Measurements from ENCODE around the gene DHX8.
"Not testable (repeated sequence)": the region's sequence is repeated elsewhere in the genome, so short reads cannot be mapped to it uniquely, and the experiment has no call there.

DHX8 gene

DNA sequence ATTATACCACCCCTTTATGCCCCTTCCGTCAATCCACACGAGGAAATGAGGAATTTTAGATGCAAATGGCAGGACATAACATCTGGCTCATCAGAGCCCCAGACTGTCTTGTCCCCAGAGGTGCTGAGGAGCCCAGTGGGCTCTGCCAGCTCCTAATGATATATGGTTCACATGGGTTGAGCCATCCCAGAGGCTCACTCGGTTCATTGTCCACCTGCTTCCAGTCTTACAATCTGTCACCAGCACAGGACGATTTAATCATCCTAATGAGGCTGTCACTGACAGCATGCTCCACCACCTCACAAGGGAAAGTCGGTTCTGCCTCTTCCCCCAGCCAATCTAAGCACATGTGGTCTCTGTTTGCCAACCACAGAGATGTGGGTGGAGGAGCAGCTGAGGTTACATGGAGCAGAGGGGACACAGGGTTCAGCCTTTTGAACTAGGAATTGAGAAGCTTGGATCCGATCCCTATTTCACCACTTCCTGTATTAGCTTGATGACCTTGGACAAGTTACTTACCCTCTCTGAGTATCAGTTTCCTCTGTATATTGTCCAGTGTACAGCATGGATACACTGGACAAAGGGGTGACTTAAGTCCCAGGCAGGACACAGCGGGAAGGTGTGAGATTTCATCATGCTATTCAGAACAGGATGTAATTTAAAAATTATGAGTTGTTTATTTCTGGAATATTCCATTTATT lies 27.0 kb upstream of the DHX8 start:
- no peaks in the 10 kb centered on the region for H3K9me2 ChIP-seq (replicated peaks; ENCODE audit: insufficient read depth, low read length)
- H3K4me2 ChIP-seq (ENCODE audit: low read depth, low read length, poor library complexity, severe bottlenecking): no peak overlapping the region
- H3K27me3 ChIP-seq (ENCODE audit: low read length): no peaks in the 10 kb centered on the region
- no peaks in the 10 kb centered on the region for H3F3A ChIP-seq (ENCODE audit: insufficient read depth)
- TF ChIP-seq, protein P1, sequence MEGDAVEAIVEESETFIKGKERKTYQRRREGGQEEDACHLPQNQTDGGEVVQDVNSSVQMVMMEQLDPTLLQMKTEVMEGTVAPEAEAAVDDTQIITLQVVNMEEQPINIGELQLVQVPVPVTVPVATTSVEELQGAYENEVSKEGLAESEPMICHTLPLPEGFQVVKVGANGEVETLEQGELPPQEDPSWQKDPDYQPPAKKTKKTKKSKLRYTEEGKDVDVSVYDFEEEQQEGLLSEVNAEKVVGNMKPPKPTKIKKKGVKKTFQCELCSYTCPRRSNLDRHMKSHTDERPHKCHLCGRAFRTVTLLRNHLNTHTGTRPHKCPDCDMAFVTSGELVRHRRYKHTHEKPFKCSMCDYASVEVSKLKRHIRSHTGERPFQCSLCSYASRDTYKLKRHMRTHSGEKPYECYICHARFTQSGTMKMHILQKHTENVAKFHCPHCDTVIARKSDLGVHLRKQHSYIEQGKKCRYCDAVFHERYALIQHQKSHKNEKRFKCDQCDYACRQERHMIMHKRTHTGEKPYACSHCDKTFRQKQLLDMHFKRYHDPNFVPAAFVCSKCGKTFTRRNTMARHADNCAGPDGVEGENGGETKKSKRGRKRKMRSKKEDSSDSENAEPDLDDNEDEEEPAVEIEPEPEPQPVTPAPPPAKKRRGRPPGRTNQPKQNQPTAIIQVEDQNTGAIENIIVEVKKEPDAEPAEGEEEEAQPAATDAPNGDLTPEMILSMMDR (IDR thresholded peaks at IDR 0.05; ENCODE audit: insufficient read depth, low read length, poor library complexity, severe bottlenecking): no peak
- TF ChIP-seq EZH2phosphoT487 (conservative IDR thresholded peaks at IDR 0.05; ENCODE audit: low read length): no peak
- no peak overlapping the region for H3K27ac ChIP-seq (ENCODE audit: low read depth, low read length)
- H2AFZ ChIP-seq (ENCODE audit: low read depth, low read length, severe bottlenecking): no peak overlapping the region
- H4K20me1 ChIP-seq (ENCODE audit: low read depth, low read length): no peaks in the 10 kb centered on the region
- H3K9ac ChIP-seq (ENCODE audit: low read length): no peak overlapping the region
- no peaks in the 10 kb centered on the region for H3K36me3 ChIP-seq (ENCODE audit: low read length)
- no peak overlapping the region for H3K4me3 ChIP-seq (ENCODE audit: insufficient read depth, low read length, poor library complexity, severe bottlenecking)
- H3K9me3 ChIP-seq (ENCODE audit: insufficient read depth, low read length): no peaks in the 10 kb centered on the region
- H3K79me2 ChIP-seq (ENCODE audit: insufficient read depth, low read length): no peaks in the 10 kb centered on the region

DNA sequence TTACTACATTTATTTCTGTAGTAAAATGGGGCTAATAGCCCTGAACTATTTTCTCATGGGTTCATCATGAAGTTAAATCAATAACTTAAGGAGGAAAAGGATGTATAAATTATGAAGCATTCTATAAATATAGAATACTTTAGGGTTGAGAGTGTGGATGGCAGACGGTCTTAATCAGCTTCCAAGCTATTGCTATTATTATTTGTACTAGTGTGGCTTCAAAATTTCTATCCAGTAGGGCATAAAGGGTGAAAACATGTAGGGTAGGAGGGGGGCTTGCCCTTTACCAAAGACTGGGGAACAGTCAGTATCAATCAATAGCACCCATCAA lies 26.4 kb upstream of the DHX8 start:
- no peaks in the 10 kb centered on the region for H3K9me2 ChIP-seq (replicated peaks; ENCODE audit: insufficient read depth, low read length)
- H3K36me3 ChIP-seq (ENCODE audit: low read length): no peaks in the 10 kb centered on the region
- TF ChIP-seq, protein P1 (IDR thresholded peaks at IDR 0.05; ENCODE audit: insufficient read depth, low read length, poor library complexity, severe bottlenecking): no peak
- TF ChIP-seq EZH2phosphoT487 (conservative IDR thresholded peaks at IDR 0.05; ENCODE audit: low read length): no peak
- H3F3A ChIP-seq (ENCODE audit: insufficient read depth): no peaks in the 10 kb centered on the region
- H3K27me3 ChIP-seq (ENCODE audit: low read length): no peaks in the 10 kb centered on the region
- no peak overlapping the region for H3K27ac ChIP-seq (ENCODE audit: low read depth, low read length)
- H2AFZ ChIP-seq (ENCODE audit: low read depth, low read length, severe bottlenecking): no peak overlapping the region
- no peak overlapping the region for H3K4me3 ChIP-seq (ENCODE audit: insufficient read depth, low read length, poor library complexity, severe bottlenecking)
- no peak overlapping the region for H3K9ac ChIP-seq (ENCODE audit: low read length)
- no peaks in the 10 kb centered on the region for H4K20me1 ChIP-seq (ENCODE audit: low read depth, low read length)
- no peak overlapping the region for H3K4me2 ChIP-seq (ENCODE audit: low read depth, low read length, poor library complexity, severe bottlenecking)
- H3K79me2 ChIP-seq (ENCODE audit: insufficient read depth, low read length): no peaks in the 10 kb centered on the region
- H3K9me3 ChIP-seq (ENCODE audit: insufficient read depth, low read length): no peaks in the 10 kb centered on the region

DNA sequence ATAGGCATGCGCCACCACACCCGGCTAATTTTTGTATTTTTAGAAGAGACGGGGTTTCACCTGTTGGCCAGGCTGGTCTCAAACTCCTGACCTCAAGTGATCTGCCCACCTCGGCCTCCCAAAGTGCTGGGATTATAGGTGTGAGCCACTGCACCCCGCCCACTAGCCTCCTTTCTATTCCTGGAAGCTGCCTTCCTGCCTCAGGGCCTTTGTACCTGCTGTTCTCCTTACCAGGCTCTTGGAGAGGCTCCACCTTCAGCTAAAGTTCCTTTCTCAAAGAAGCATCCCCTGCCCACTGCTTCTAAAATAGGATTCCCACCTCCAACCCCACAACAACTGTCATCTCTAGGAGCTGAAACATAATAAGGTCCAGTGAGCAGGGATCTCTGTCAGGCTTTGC lies 23.9 kb upstream of the DHX8 start:
- H3K9me3 ChIP-seq (ENCODE audit: insufficient read depth, low read length); H3K27ac ChIP-seq (ENCODE audit: low read depth, low read length); H2AFZ ChIP-seq (ENCODE audit: low read depth, low read length, severe bottlenecking); H3K36me3 ChIP-seq (ENCODE audit: low read length); H3K9ac ChIP-seq (ENCODE audit: low read length); H3K4me3 ChIP-seq (ENCODE audit: insufficient read depth, low read length, poor library complexity, severe bottlenecking); H4K20me1 ChIP-seq (ENCODE audit: low read depth, low read length); H3F3A ChIP-seq (ENCODE audit: insufficient read depth); H3K27me3 ChIP-seq (ENCODE audit: low read length); H3K4me2 ChIP-seq (ENCODE audit: low read depth, low read length, poor library complexity, severe bottlenecking); H3K79me2 ChIP-seq (ENCODE audit: insufficient read depth, low read length); H3K9me2 ChIP-seq (replicated peaks; ENCODE audit: insufficient read depth, low read length): not testable (repeated sequence)

DNA sequence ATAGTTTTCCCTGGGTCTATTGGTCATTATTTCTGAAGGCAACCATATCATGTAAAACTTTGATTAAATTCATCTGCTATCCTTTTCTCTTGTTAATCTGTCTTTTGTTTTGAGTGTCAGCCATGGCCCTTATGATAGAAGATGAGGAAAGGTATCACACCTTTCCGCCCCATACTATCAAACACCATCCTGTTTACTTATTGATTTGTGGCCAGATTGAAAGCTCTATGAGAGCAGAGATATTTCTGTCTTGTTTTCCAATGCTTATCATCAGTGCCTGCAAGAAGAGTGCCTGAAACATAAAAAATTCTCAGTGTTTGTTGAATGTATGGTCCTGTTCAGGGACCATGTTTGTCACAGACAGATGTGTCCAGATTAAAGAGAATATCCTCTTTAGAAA lies 22.6 kb upstream of the DHX8 start:
- no peaks in the 10 kb centered on the region for H3K79me2 ChIP-seq (ENCODE audit: insufficient read depth, low read length)
- no peaks in the 10 kb centered on the region for H3K36me3 ChIP-seq (ENCODE audit: low read length)
- no peak overlapping the region for H3K27ac ChIP-seq (ENCODE audit: low read depth, low read length)
- H3K4me2 ChIP-seq (ENCODE audit: low read depth, low read length, poor library complexity, severe bottlenecking): no peak overlapping the region
- H3K9ac ChIP-seq (ENCODE audit: low read length): no peak overlapping the region
- H4K20me1 ChIP-seq (ENCODE audit: low read depth, low read length): no peaks in the 10 kb centered on the region
- no peaks in the 10 kb centered on the region for H3K9me2 ChIP-seq (replicated peaks; ENCODE audit: insufficient read depth, low read length)
- H3K27me3 ChIP-seq (ENCODE audit: low read length): no peaks in the 10 kb centered on the region
- no peak overlapping the region for H3K4me3 ChIP-seq (ENCODE audit: insufficient read depth, low read length, poor library complexity, severe bottlenecking)
- H3K9me3 ChIP-seq (ENCODE audit: insufficient read depth, low read length): no peaks in the 10 kb centered on the region
- H3F3A ChIP-seq (ENCODE audit: insufficient read depth): no peaks in the 10 kb centered on the region
- no peak for TF ChIP-seq EZH2phosphoT487 (conservative IDR thresholded peaks at IDR 0.05; ENCODE audit: low read length)
- TF ChIP-seq, protein P1 (IDR thresholded peaks at IDR 0.05; ENCODE audit: insufficient read depth, low read length, poor library complexity, severe bottlenecking): no peak
- H2AFZ ChIP-seq (ENCODE audit: low read depth, low read length, severe bottlenecking): no peak overlapping the region

DNA sequence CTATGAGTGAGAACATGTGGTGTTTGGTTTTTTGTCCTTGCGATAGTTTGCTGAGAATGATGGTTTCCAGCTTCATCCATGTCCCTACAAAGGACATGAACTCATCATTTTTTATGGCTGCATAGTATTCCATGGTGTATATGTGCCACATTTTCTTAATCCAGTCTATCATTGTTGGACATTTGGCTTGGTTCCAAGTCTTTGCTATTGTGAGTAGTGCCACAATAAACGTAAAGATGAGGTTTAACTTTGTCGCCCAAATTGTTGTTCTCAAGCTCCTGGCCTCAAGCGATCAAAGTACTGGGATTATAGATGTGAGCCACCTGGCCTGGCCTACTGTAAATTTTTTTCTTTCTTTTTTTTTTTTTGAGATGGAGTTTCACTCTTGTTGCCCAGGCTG lies 21.2 kb upstream of the DHX8 start:
- not testable (repeated sequence) for H3K4me3 ChIP-seq (ENCODE audit: insufficient read depth, low read length, poor library complexity, severe bottlenecking); H3K9me3 ChIP-seq (ENCODE audit: insufficient read depth, low read length); H3K36me3 ChIP-seq (ENCODE audit: low read length); H3F3A ChIP-seq (ENCODE audit: insufficient read depth); H3K79me2 ChIP-seq (ENCODE audit: insufficient read depth, low read length); H2AFZ ChIP-seq (ENCODE audit: low read depth, low read length, severe bottlenecking); H3K27me3 ChIP-seq (ENCODE audit: low read length); H3K9ac ChIP-seq (ENCODE audit: low read length); H3K27ac ChIP-seq (ENCODE audit: low read depth, low read length); H3K4me2 ChIP-seq (ENCODE audit: low read depth, low read length, poor library complexity, severe bottlenecking); H3K9me2 ChIP-seq (replicated peaks; ENCODE audit: insufficient read depth, low read length); H4K20me1 ChIP-seq (ENCODE audit: low read depth, low read length)
